HTERT RPE-1 (cell line): ENCODE measurements around the gene PRSS22.

ENCODE experiments used
- in situ Hi-C: fragments of 300-500 bp; cut with MboI; formaldehyde crosslinking; loops from 4 replicates; pipeline ENCODE4 v1.14.3; 2020; ENCODE audit warnings: low sequenced_read_pairs

Gene PRSS22

GRCh38 chr16:2852731-2853507 lies 5.1 kb downstream of the PRSS22 start:
- in situ Hi-C loops, result no loop called here

- in situ Hi-C loops, result no loop called here
These were observed 5.8 kb downstream of the PRSS22 start for GRCh38 chr16:2852003-2852730.

GRCh38 chr16:2848933-2849725 lies 8.8 kb downstream of the PRSS22 start:
- in situ Hi-C loops, result no loop called here

- in situ Hi-C loops, result no loop called here
These were observed 11.3 kb downstream of the PRSS22 start for GRCh38 chr16:2846511-2847310.

- in situ Hi-C loops, result no loop called here
These were observed 12.9 kb downstream of the PRSS22 start for GRCh38 chr16:2845116-2845515.

- in situ Hi-C loops, result no loop called here
These were observed 14.4 kb downstream of the PRSS22 start for GRCh38 chr16:2843526-2843925.

GRCh38 chr16:2842340-2843000 lies 15.5 kb downstream of the PRSS22 start:
- in situ Hi-C loops, result no loop called here

GRCh38 chr16:2841606-2842339 lies 16.2 kb downstream of the PRSS22 start:
- in situ Hi-C loops, result no loop called here

- in situ Hi-C loops, result no loop called here
These were observed 17.1 kb downstream of the PRSS22 start for GRCh38 chr16:2840914-2841313.

- in situ Hi-C loops, result no loop called here
These were observed 18.1 kb downstream of the PRSS22 start for GRCh38 chr16:2839650-2840450.

- in situ Hi-C loops, result no loop called here
These were observed 19.0 kb downstream of the PRSS22 start for GRCh38 chr16:2838928-2839327.

- in situ Hi-C loops, result no loop called here
These were observed 21.1 kb downstream of the PRSS22 start for GRCh38 chr16:2836646-2837508.

GRCh38 chr16:2835638-2836493 lies 22.1 kb downstream of the PRSS22 start:
- in situ Hi-C loops, result no loop called here

GRCh38 chr16:2834968-2835367 lies 23.0 kb downstream of the PRSS22 start:
- in situ Hi-C loops, result no loop called here

- in situ Hi-C loops, result no loop called here
These were observed 24.2 kb downstream of the PRSS22 start for GRCh38 chr16:2833776-2834175.

- in situ Hi-C loops, result no loop called here
These were observed 26.8 kb downstream of the PRSS22 start for GRCh38 chr16:2831203-2831602.

GRCh38 chr16:2830355-2830695 lies 27.6 kb downstream of the PRSS22 start:
- in situ Hi-C loops, result no loop called here
